Colonic mucosa (tissue), 4 donors: Measurements from ENCODE around the gene CCDC34. TPM values are rescaled to one million over a fixed set of nuclear protein-coding genes. Genes with fewer than 3 reads are reported as not detected.
"Not testable (repeated sequence)": the region's sequence is repeated elsewhere in the genome, so short reads cannot be mapped to it uniquely, and the experiment has no call there.

Experiments used
- DNase-seq: peaks from one replicate; pipeline ENCODE4 v3.0.0-alpha.2; 2020
- H3K27ac ChIP-seq: fragments of 200-600 bp; one replicate; pipeline ENCODE4 v1.8.0; 2021
- H3K27me3 ChIP-seq: fragments of 200-600 bp; one replicate; pipeline ENCODE4 v1.8.0; 2021
- H3K36me3 ChIP-seq: fragments of 200-600 bp; one replicate; pipeline ENCODE4 v1.8.0; 2021
- H3K4me1 ChIP-seq: fragments of 200-600 bp; one replicate; pipeline ENCODE4 v1.8.0; 2021; ENCODE audit warnings: mild to moderate bottlenecking
- H3K4me3 ChIP-seq: fragments of 200-600 bp; one replicate; pipeline ENCODE4 v1.8.0; 2021
- H3K9ac ChIP-seq, 2 donors: one replicate each; pipeline ENCODE4 v1.7.0; 2013; ENCODE audit warnings: control low read depth in 2 of 2, low read depth in 2 of 2, low read length in 2 of 2
- H3K9me3 ChIP-seq: fragments of 200-600 bp; one replicate; pipeline ENCODE4 v1.8.0; 2021
- intact Hi-C: fragments of 100-400 bp; cut with DNase I; formaldehyde crosslinking; loops from one replicate; pipeline ENCODE4 v1.14.1; 2022
- total RNA-seq, 2 donors: library from RNA; stranded (reverse); fragmentation: NEBNext Ultra II Directional in 1 of 2; extraction: Animal tissue kit (Norgen Biotek cat#: 25700) in 1 of 2; gene quantifications; one replicate each; pipeline ENCODE4 v1.2.1, GENCODE V29; 2021
- TF ChIP-seq, protein P1 (sequence below): fragments of 200-600 bp; IDR thresholded peaks from one replicate; pipeline ENCODE4 v1.8.0; 2022; ENCODE audit warnings: antibody characterized with exemption, mild to moderate bottlenecking
- donor health status: healthy.
- donor health status: DM: no; HTN: no; CAD: no.
- donor health status: DM: no; HTN: no; CAD: no.

Gene CCDC34
- total RNA-seq, 2 donors from 2014 or later = 10.2 to 25.6 TPM

- H3K36me3 ChIP-seq = no peaks in the 10 kb centered on the region
- no peaks in the 10 kb centered on the region for H3K9me3 ChIP-seq
- H3K27me3 ChIP-seq = no peaks in the 10 kb centered on the region
- H3K27ac ChIP-seq = no peak overlapping the region
- H3K4me3 ChIP-seq = no peak overlapping the region
- no peaks in the 10 kb centered on the region for H3K4me1 ChIP-seq
- no peak for DNase-seq
- TF ChIP-seq, protein P1, sequence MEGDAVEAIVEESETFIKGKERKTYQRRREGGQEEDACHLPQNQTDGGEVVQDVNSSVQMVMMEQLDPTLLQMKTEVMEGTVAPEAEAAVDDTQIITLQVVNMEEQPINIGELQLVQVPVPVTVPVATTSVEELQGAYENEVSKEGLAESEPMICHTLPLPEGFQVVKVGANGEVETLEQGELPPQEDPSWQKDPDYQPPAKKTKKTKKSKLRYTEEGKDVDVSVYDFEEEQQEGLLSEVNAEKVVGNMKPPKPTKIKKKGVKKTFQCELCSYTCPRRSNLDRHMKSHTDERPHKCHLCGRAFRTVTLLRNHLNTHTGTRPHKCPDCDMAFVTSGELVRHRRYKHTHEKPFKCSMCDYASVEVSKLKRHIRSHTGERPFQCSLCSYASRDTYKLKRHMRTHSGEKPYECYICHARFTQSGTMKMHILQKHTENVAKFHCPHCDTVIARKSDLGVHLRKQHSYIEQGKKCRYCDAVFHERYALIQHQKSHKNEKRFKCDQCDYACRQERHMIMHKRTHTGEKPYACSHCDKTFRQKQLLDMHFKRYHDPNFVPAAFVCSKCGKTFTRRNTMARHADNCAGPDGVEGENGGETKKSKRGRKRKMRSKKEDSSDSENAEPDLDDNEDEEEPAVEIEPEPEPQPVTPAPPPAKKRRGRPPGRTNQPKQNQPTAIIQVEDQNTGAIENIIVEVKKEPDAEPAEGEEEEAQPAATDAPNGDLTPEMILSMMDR = no peak
- intact Hi-C loops = no loop called here
- no peak overlapping the region for H3K9ac ChIP-seq
Measured at GRCh38 chr11:27330633-27331270, 32.3 kb downstream of the CCDC34 start.

GRCh38 chr11:27329867-27330632 is 33.0 kb downstream of the CCDC34 start:
- H3K27ac ChIP-seq = no peak overlapping the region
- H3K9ac ChIP-seq = no peak overlapping the region
- no peaks in the 10 kb centered on the region for H3K9me3 ChIP-seq
- H3K27me3 ChIP-seq = no peaks in the 10 kb centered on the region
- H3K36me3 ChIP-seq = no peaks in the 10 kb centered on the region
- H3K4me1 ChIP-seq = no peaks in the 10 kb centered on the region
- H3K4me3 ChIP-seq = no peak overlapping the region
- TF ChIP-seq, protein P1 = no peak
- no peak for DNase-seq
- intact Hi-C loops = no loop called here

- no peak overlapping the region for H3K9ac ChIP-seq
- no peak overlapping the region for H3K27ac ChIP-seq
- H3K4me3 ChIP-seq = no peak overlapping the region
- no peaks in the 10 kb centered on the region for H3K36me3 ChIP-seq
- H3K27me3 ChIP-seq = no peaks in the 10 kb centered on the region
- TF ChIP-seq, protein P1 = no peak
- intact Hi-C loops = no loop called here
- H3K9me3 ChIP-seq = no peaks in the 10 kb centered on the region
- no peak for DNase-seq
- no peaks in the 10 kb centered on the region for H3K4me1 ChIP-seq
Measured at GRCh38 chr11:27328614-27329013, 34.4 kb downstream of the CCDC34 start.

GRCh38 chr11:27327064-27327463 is 36.0 kb downstream of the CCDC34 start:
- DNase-seq, H3K36me3 ChIP-seq, H3K4me1 ChIP-seq, intact Hi-C loops, H3K9me3 ChIP-seq, H3K9ac ChIP-seq, H3K4me3 ChIP-seq, H3K27ac ChIP-seq, H3K27me3 ChIP-seq: not testable (repeated sequence)

- DNase-seq, H3K9me3 ChIP-seq, H3K36me3 ChIP-seq, H3K9ac ChIP-seq, intact Hi-C loops, H3K4me3 ChIP-seq, H3K27me3 ChIP-seq, H3K27ac ChIP-seq, H3K4me1 ChIP-seq: not testable (repeated sequence)
Measured at GRCh38 chr11:27322196-27322595, 40.8 kb downstream of the CCDC34 start.

DNA sequence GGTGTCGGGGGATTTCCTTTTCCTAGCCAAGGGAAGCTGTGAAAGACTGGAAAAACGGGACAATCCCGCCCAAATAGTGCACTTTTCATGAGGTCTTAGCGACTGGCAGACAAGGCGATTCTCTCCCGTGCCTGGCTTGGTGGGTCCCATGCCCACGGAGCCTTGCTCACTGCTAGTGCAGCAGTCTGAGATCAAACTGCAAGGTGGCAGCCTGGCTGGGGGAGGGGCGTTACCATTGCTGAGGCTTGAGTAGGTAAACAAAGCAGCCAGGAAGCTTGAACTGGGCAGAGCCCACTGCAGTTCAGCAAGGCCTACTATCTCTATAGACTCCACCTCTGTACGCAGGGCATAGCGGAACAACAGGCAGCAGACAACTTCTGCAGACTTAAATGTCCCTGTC is 41.7 kb downstream of the CCDC34 start:
- H3K27me3 ChIP-seq, H3K36me3 ChIP-seq, intact Hi-C loops, H3K9ac ChIP-seq, H3K4me1 ChIP-seq, DNase-seq, H3K4me3 ChIP-seq, H3K27ac ChIP-seq, H3K9me3 ChIP-seq: not testable (repeated sequence)

DNA sequence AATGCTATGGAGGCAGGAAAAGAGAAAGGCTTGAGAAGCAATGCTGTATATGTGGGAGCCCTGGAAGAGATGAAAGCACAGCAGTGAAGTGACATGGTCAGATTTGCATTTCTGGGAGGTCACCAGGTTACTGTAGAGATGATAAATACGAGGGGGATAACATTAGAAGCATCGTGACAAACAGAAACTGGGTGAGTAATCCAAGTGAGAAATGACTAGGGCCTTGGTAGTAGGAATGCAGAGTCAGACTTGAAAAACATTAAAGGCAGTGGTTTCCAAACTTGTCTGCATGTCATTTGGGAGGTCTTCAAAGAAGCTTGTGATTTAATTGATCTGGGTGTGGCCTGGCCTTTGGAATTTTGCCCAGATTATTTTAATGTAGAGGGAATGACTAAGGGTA is 43.9 kb downstream of the CCDC34 start:
- Histone ChIP-seq H3K4me3 (no peak overlapping the region), H3K4me1 (no peaks in the 10 kb centered on the region), H3K27me3 (no peaks in the 10 kb centered on the region), H3K9ac (no peak overlapping the region), H3K36me3 (no peaks in the 10 kb centered on the region), H3K9me3 (no peaks in the 10 kb centered on the region), H3K27ac (no peak overlapping the region)
- intact Hi-C loops = no loop called here
- TF ChIP-seq, protein P1 = no peak
- no peak for DNase-seq
